ENCODE results near the gene LUZP2.

DNA sequence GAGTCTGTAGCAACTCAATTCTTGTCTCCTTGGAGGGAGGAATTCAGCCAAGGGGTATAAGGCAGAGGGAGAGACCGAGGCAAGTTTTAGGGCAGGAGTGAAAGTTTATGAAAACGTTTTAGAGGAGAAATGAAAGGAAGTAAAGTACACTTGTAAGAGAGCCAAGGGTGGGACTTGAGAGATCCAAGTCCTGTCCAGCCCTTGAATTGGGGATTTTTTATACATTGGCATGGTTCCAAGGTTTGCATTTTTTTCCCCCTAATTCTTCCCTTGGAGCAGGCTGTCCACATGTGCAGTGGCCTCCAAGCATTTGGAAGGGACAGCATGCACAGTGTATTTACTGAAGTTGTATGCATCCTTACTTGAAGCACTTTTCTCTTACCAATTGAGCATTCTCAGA is 192.1 kb downstream of the LUZP2 start:
- TF ChIP-seq, protein P1, sequence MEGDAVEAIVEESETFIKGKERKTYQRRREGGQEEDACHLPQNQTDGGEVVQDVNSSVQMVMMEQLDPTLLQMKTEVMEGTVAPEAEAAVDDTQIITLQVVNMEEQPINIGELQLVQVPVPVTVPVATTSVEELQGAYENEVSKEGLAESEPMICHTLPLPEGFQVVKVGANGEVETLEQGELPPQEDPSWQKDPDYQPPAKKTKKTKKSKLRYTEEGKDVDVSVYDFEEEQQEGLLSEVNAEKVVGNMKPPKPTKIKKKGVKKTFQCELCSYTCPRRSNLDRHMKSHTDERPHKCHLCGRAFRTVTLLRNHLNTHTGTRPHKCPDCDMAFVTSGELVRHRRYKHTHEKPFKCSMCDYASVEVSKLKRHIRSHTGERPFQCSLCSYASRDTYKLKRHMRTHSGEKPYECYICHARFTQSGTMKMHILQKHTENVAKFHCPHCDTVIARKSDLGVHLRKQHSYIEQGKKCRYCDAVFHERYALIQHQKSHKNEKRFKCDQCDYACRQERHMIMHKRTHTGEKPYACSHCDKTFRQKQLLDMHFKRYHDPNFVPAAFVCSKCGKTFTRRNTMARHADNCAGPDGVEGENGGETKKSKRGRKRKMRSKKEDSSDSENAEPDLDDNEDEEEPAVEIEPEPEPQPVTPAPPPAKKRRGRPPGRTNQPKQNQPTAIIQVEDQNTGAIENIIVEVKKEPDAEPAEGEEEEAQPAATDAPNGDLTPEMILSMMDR (IDR thresholded peaks at IDR 0.05; ENCODE audit: low read length) = no peak
- TF ChIP-seq EZH2 (IDR thresholded peaks at IDR 0.05; ENCODE audit: borderline replicate concordance, low read length) = no peak
